Tibial nerve (tissue), 4 donors: ENCODE measurements around the gene HSPG2. TPM values are rescaled to one million over a fixed set of nuclear protein-coding genes. Genes with fewer than 3 reads are reported as not detected.

Experiments used
- DNase-seq, 2 donors: peaks; one replicate each; pipeline ENCODE4 v3.0.0-alpha.2; 2019; ENCODE audit warnings: low spot score in 2 of 2
- H3K27ac ChIP-seq, 4 donors: fragments of 200-600 bp; sonication (generic) in 3 of 4; one replicate each; pipeline ENCODE4 v1.5.1; 2017 to 2019; ENCODE audit warnings: mild to moderate bottlenecking in 1 of 4
- H3K27me3 ChIP-seq, 2 donors: fragments of 200-600 bp; sonication (generic) in 1 of 2; one replicate each; pipeline versions ENCODE4 v1.5.1 to v1.6.0; 2017 to 2019
- H3K36me3 ChIP-seq, 3 donors: fragments of 200-600 bp; sonication (generic); one replicate each; pipeline ENCODE4 v1.5.1; 2018 to 2019
- H3K4me1 ChIP-seq, 4 donors: fragments of 200-600 bp; sonication (generic) in 3 of 4; one replicate each; pipeline ENCODE4 v1.5.1; 2017 to 2019
- H3K4me3 ChIP-seq, 4 donors: fragments of 200-600 bp; sonication (generic) in 3 of 4; one replicate each; pipeline ENCODE4 v1.5.1; 2017 to 2019; ENCODE audit warnings: mild to moderate bottlenecking in 1 of 4, moderate library complexity in 1 of 4
- H3K9me3 ChIP-seq, 4 donors: fragments of 200-600 bp; sonication (generic) in 3 of 4; one replicate each; pipeline ENCODE4 v1.5.1; 2017 to 2019
- CTCF ChIP-seq, 5 experiments: fragments of 200-600 bp in 3 of 5; fragments of 450-650 bp in 2 of 5; sonication (generic) in 3 of 5; IDR thresholded peaks; one replicate each; pipeline ENCODE4 v1.5.1; 2016 to 2019; ENCODE audit warnings: antibody characterized with exemption in 5 of 5, mild to moderate bottlenecking in 3 of 5, moderate library complexity in 2 of 5
- EP300 ChIP-seq, 2 donors: sonication (generic); formaldehyde crosslinking; IDR thresholded peaks; one replicate each; pipeline ENCODE4 v1.6.1; 2017; ENCODE audit warnings: antibody characterized with exemption in 2 of 2, mild to moderate bottlenecking in 1 of 2
- POLR2A ChIP-seq, 2 donors: fragments of 450-650 bp; IDR thresholded peaks; one replicate each; pipeline ENCODE4 v1.6.1; 2017; ENCODE audit warnings: antibody characterized with exemption in 2 of 2, mild to moderate bottlenecking in 2 of 2, moderate library complexity in 2 of 2
- WGBS, 2 donors: methylation state at CpG; one replicate each; pipeline ENCODE4 v1.1.5; 2018; 5-methylcytosine and 5-hydroxymethylcytosine counted together
- total RNA-seq, 4 donors: library from RNA; depleted of rRNA; stranded (reverse); fragments of >200 nt; gene quantifications; one replicate each; pipeline ENCODE4 v1.1.0, GENCODE V29; 2016

HSPG2 gene
- total RNA-seq, 4 donors from 2014 or later = 292 to 486 (median 404) TPM

DNA sequence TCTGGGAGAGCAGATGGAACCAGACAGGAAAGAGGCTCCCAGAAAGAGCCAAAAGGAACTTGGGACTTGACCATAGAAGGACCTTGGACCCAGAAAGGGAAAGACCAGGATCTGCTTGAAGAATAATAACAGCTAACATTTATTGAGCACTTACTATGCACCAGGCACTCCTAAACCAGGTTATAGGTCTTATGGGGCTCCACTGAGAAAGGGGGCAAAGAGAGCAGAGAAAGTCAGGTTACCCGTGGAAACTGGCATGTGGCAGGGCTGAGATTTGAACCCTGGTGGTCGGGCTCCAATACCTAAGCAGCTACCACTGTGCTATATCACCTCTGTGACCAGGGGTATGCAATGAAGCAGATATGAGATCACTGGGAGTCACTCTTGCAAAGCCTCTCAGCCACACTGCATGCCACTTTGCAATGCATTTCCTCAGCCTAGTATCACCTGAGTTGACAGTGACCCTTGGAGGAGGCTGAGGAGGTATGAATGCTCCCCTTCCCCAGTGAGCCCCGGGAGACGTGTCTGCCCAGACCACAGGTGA is 37.8 kb downstream of the HSPG2 start:
- Histone ChIP-seq H3K27me3 (no peaks in the 10 kb centered on the region), H3K36me3 (peaks cover 0 to 18% (median 4%) of the 10 kb centered on the region in 3 donors), H3K4me1 (peaks cover 8 to 100% (median 95%) of the 10 kb centered on the region in 4 donors), H3K4me3 (no peak overlapping the region), H3K27ac (peak overlapping the region; percentile 65 to 97 (median 82)), H3K9me3 (no peaks in the 10 kb centered on the region)
- TF ChIP-seq EP300 (IDR thresholded peaks at IDR 0.05) = no peak
- TF ChIP-seq POLR2A (IDR thresholded peaks at IDR 0.05) = no peak
- TF ChIP-seq CTCF (IDR thresholded peaks at IDR 0.05) = no peak
- 46 to 73% methylated on average over 4 of the region's 4 CpGs for WGBS, 2 donors
- no peak for DNase-seq

GRCh38 chr1:21898326-21899200 is 38.5 kb downstream of the HSPG2 start:
- H3K4me3 ChIP-seq = no peak overlapping the region
- no peaks in the 10 kb centered on the region for H3K9me3 ChIP-seq
- DNase-seq = no peak
- peaks cover 0 to 22% (median 4%) of the 10 kb centered on the region in 3 donors for H3K36me3 ChIP-seq
- H3K27ac ChIP-seq = peak overlapping the region; percentile 65 to 97 (median 82)
- 41% methylated on average over 15 to 16 of the region's 16 CpGs for WGBS, 2 donors
- H3K4me1 ChIP-seq = peaks cover 11 to 100% (median 91%) of the 10 kb centered on the region in 4 donors
- H3K27me3 ChIP-seq = no peaks in the 10 kb centered on the region
- no peak for TF ChIP-seq CTCF (IDR thresholded peaks at IDR 0.05)
- no peak for TF ChIP-seq EP300 (IDR thresholded peaks at IDR 0.05)
- no peak for TF ChIP-seq POLR2A (IDR thresholded peaks at IDR 0.05)

GRCh38 chr1:21897844-21898243 is 39.3 kb downstream of the HSPG2 start:
- Histone ChIP-seq H3K9me3 (no peaks in the 10 kb centered on the region), H3K27ac (peak overlapping the region; percentile 65 to 97 (median 82)), H3K27me3 (no peaks in the 10 kb centered on the region), H3K4me3 (no peak overlapping the region), H3K4me1 (peaks cover 11 to 100% (median 88%) of the 10 kb centered on the region in 4 donors), H3K36me3 (peaks cover 0 to 28% (median 7%) of the 10 kb centered on the region in 3 donors)
- DNase-seq = no peak
- no peak for TF ChIP-seq EP300 (IDR thresholded peaks at IDR 0.05)
- TF ChIP-seq POLR2A (IDR thresholded peaks at IDR 0.05) = no peak
- no peak for TF ChIP-seq CTCF (IDR thresholded peaks at IDR 0.05)
- 59 to 72% methylated on average over 4 of the region's 4 CpGs for WGBS, 2 donors

DNA sequence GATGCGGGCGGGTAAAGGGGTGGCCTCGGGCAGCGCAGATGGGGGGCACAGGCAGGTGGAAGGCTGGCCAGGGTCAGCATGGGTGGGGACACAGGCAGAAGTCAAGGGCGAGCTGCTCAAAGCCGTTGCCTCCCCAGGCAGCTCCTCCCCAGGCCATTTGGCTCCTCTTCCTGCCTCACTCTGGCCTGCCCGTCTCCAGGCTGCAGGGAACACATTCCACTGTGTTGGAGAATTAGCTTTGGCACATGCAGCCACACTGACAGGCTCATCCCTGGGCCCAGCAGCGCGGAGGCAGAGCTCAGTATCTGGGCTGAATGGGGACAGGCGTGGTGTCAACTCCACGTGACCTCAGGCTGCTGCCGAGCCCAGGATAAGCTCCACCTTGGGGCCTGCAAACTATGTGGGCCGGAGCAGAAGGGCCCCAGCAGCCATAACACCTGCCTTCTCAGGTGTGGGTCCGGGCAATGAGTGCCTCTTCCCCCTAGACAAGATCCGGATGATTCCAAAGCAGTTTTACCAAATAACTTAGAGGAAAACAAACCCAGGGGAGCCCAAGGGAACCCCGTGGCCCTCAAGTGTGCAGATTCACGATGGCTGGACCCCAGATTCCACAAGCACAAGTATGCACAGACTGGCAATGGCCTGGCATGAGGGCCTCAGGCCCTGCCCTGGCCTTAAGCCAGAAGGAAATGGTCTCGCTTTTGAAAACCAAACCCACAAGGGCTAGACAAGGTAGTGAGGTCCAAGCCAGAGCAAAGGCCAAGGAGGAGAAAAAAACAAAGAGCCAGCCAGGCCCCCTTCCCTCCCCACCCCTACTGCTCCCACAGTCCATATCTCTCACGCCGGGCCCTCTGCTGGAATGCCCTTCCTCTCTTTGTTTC is 40.2 kb downstream of the HSPG2 start:
- H3K27ac ChIP-seq = peak overlapping the region; percentile 65 to 97 (median 82)
- DNase-seq = peak; percentile 71
- H3K4me3 ChIP-seq = no peak overlapping the region
- H3K4me1 ChIP-seq = peaks cover 11 to 100% (median 84%) of the 10 kb centered on the region in 4 donors
- TF ChIP-seq POLR2A (IDR thresholded peaks at IDR 0.05) (no peak), EP300 (IDR thresholded peaks at IDR 0.05) (peak in 1 of 2 donors; percentile 74), CTCF (IDR thresholded peaks at IDR 0.05) (no peak)
- H3K9me3 ChIP-seq = no peaks in the 10 kb centered on the region
- H3K27me3 ChIP-seq = no peaks in the 10 kb centered on the region
- peaks cover 0 to 34% (median 7%) of the 10 kb centered on the region in 3 donors for H3K36me3 ChIP-seq
- WGBS, 2 donors = 32 to 42% methylated on average over 18 to 20 of the region's 20 CpGs
